MM.1S (cell line): Measurements from ENCODE around the gene ZNF862.

Source experiments
- CTCF ChIP-seq: fragments of 300-600 bp; sonication (generic); IDR thresholded peaks from 2 replicates; pipeline ENCODE4 v1.5.1; 2016; ENCODE audit warnings: antibody characterized with exemption, low read length, mixed read lengths
- EZH2 ChIP-seq: fragments of 300-600 bp; sonication (generic); optimal IDR thresholded peaks from 2 replicates; pipeline ENCODE3; 2017; ENCODE audit warnings: low read depth, mild to moderate bottlenecking, antibody characterized with exemption, low read length, mixed read lengths

GRCh38 chr7:149887311-149887710, 49.1 kb downstream of the ZNF862 start:
- TF ChIP-seq CTCF: no peak
- TF ChIP-seq EZH2: no peak
